Measurements from ENCODE around the gene SMYD4.
A peak's percentile ranks its signal among the peaks of the same experiment; 100 is the strongest.

Gene SMYD4

GRCh38 chr17:1732833-1733321 is 96.8 kb downstream of the SMYD4 start:
- TF ChIP-seq CTCF (IDR thresholded peaks at IDR 0.05; ENCODE audit: low read depth, low read length) = no peak
- DNase-seq (ENCODE audit: extremely low read depth, low read depth) = no peak

- DNase-seq (ENCODE audit: extremely low read depth, low read depth) = no peak
- no peak for TF ChIP-seq CTCF (IDR thresholded peaks at IDR 0.05; ENCODE audit: low read depth, low read length)
Measured at GRCh38 chr17:1732241-1732832, 97.4 kb downstream of the SMYD4 start.

- no peak for DNase-seq (ENCODE audit: extremely low read depth, low read depth)
- no peak for TF ChIP-seq CTCF (IDR thresholded peaks at IDR 0.05; ENCODE audit: low read depth, low read length)
Measured at GRCh38 chr17:1731194-1731506, 98.6 kb downstream of the SMYD4 start.

- TF ChIP-seq CTCF (IDR thresholded peaks at IDR 0.05; ENCODE audit: low read depth, low read length) = no peak
- peak; percentile 67 for DNase-seq (ENCODE audit: extremely low read depth, low read depth)
Measured at GRCh38 chr17:1730326-1731193, 99.1 kb downstream of the SMYD4 start.

GRCh38 chr17:1729966-1730325 is 99.8 kb downstream of the SMYD4 start:
- DNase-seq (ENCODE audit: extremely low read depth, low read depth) = no peak
- no peak for TF ChIP-seq CTCF (IDR thresholded peaks at IDR 0.05; ENCODE audit: low read depth, low read length)

Data from AG09319 (cell line).